Keratinocyte (primary cell): ENCODE measurements around the gene MEAK7.

ENCODE experiments used
- CTCF ChIP-seq, 3 experiments: IDR thresholded peaks in 1 of 3; conservative IDR thresholded peaks in 1 of 3; optimal IDR thresholded peaks in 1 of 3; 2 replicates in 2 of 3; 3 replicates in 1 of 3; pipeline versions ENCODE3 to v1.5.1; 2011; ENCODE audit warnings: low read length in 3 of 3, mild to moderate bottlenecking in 3 of 3, moderate library complexity in 2 of 3, control low read depth in 1 of 3, inconsistent platforms in 1 of 3; ENCODE audit not compliant: insufficient read depth in 2 of 3; ENCODE audit errors: extremely low read depth in 1 of 3
- EZH2 ChIP-seq: IDR thresholded peaks from one replicate; pipeline ENCODE4 v1.6.1; 2012; ENCODE audit warnings: inconsistent platforms, mild to moderate bottlenecking, low read length, moderate library complexity

DNA sequence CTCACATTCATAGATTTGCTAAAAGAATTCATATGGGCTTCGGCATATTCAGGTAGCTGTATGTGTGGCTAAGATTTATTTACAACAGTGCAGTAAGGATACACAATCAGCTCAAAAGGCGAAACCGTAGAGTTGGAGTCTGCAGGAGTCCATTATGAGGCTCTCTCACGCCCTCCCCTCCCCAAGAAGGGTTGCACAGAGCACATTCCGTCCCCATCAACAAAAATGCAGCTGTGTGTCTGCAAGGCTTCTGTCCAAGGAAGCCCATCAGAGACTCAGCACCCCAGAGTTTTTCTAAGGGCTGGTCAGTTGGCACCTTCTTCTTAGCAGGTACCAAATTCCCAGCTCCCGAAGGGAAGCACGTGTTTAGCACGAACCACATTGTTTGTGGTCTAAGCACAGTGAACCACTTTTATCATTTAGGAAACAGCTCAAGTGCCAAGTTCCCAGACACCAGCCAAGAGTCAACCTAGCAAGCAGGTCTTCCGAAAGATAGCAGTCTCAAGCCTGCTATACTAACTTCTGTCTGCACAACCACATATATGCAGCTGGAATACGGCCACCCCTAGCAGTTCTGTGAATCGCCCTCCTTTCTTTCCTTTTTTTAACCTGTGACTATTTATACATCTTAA lies 28.5 kb upstream of the MEAK7 start:
- TF ChIP-seq CTCF (optimal IDR thresholded peaks at IDR 0.05 in 1 of 3, IDR thresholded peaks at IDR 0.05 in 1 of 3, conservative IDR thresholded peaks at IDR 0.05 in 1 of 3; ENCODE audit: extremely low read depth in 1 of 3, insufficient read depth in 2 of 3, low read length in 3 of 3) (no peak), EZH2 (no peak)
